CD4-positive, alpha-beta T cell treated with Interleukin-6 at 100 ng/mL for 8 hours (primary cell): ENCODE measurements around the gene TNFSF15.

ENCODE experiments used
- DNase-seq: peaks from one replicate; pipeline ENCODE4 v3.0.0-alpha.2; 2020; ENCODE audit warnings: mixed read lengths, low spot score

Gene TNFSF15

DNA sequence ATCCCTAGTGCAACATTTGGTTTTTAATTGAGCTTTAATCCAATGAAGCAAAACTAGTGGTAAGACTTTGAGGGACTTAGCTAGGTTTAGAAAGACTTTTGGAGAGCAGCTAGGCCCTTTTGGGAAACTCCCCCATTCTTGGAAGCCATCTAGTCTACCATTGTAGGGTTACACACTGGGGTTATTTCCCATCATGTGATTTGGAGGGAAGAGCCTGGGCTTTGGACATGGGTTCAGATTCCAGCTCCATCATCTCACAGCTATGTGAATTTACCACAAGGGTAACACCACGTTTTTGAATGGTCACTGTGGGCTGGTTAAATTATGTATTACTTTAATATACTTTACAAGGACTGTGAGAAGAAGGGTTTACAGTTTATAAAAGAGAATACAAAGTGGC is 18.3 kb upstream of the TNFSF15 start:
- DNase-seq = no peak

DNA sequence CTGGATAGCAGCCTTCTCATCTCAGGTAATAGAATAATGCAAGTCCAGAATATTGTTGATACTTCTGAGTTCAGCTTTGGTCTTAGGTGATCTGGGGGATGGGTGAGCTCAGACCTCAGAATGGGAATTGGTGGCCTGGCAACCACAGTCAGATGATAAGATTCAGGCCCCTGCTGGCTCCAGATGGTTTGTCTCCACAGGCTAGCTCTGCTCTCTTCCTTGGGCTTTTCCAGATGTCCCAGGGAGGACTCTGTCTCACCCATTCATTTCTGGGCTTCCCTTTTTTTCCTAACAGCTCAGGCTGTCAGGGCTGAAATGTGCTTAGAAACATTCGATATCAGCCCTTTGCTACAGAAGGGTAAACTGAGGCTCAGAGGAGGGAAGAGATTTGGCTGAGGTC is 17.6 kb upstream of the TNFSF15 start:
- DNase-seq = no peak

- DNase-seq = no peak
Observed at GRCh38 chr9:114822708-114823107, 16.9 kb upstream of the TNFSF15 start.

GRCh38 chr9:114820776-114821501 is 15.1 kb upstream of the TNFSF15 start:
- no peak for DNase-seq

GRCh38 chr9:114818178-114818577 is 12.3 kb upstream of the TNFSF15 start:
- no peak for DNase-seq

GRCh38 chr9:114813717-114814418 is 8.0 kb upstream of the TNFSF15 start:
- no peak for DNase-seq

- DNase-seq = no peak
Observed at GRCh38 chr9:114811966-114812636, 6.3 kb upstream of the TNFSF15 start.

GRCh38 chr9:114811301-114811700 is 5.5 kb upstream of the TNFSF15 start:
- DNase-seq = no peak

- DNase-seq = no peak
Observed at GRCh38 chr9:114810614-114811013, 4.8 kb upstream of the TNFSF15 start.

GRCh38 chr9:114806526-114806900 is 674 bp upstream of the TNFSF15 start:
- DNase-seq = no peak

- DNase-seq = no peak
Observed at GRCh38 chr9:114804505-114804904, 1.3 kb downstream of the TNFSF15 start.

GRCh38 chr9:114803479-114804265 is 2.2 kb downstream of the TNFSF15 start:
- DNase-seq = no peak

GRCh38 chr9:114799925-114800324 is 5.9 kb downstream of the TNFSF15 start:
- DNase-seq = no peak

- no peak for DNase-seq
Observed at GRCh38 chr9:114799441-114799840, 6.4 kb downstream of the TNFSF15 start.

DNA sequence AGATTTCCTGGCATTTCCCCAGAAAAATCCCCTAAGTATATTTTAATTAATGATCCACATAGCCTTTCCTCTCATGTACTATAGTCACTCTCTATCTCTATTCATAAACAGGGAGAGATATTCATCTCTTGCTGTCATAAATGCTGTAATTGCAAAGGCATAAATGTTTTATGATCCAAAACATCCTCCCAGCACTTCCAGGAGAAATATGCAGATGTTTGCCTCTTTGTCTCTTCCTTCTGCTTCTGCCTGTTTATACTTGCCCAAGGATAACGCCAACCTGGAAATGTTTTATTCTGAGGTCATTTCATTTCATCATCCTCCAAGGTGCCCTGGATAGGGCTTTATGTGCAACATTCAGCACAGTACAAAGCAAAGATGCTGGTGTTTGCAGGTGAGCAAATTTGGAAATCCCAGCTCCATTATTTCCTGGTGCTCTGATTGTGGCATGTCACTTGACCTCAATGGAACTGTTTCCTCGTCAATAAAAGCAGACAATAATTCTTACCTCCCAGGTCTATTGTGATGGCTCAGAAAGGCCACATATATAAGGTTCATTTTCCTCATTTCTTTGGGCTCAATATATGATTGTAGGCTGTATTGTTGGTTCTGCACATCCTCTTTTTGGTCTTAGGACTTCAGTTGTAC is 6.9 kb downstream of the TNFSF15 start:
- no peak for DNase-seq

- no peak for DNase-seq
Observed at GRCh38 chr9:114798101-114798500, 7.7 kb downstream of the TNFSF15 start.

- DNase-seq = no peak
Observed at GRCh38 chr9:114792396-114792795, 13.4 kb downstream of the TNFSF15 start.

- no peak for DNase-seq
Observed at GRCh38 chr9:114791736-114792135, 14.1 kb downstream of the TNFSF15 start.

DNA sequence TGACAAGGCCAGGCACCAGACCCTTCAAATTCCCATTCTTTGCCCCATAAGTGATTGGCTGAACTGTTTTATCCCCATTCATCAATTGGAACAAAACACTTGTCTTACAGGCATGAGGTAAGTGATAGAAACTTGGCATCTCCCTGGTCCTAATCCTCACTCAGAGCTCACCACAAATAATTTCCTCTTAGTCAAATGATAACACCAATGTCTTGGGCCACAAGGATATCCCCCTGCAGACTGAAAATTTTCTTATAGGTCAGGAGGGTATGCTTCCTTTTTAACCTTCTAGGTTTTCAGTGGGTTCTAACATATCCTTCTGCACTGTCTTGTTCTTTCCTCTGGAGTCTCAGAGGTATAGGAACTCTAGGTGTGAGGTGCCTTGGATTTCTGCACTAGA is 14.5 kb downstream of the TNFSF15 start:
- no peak for DNase-seq

GRCh38 chr9:114790521-114790920 is 15.3 kb downstream of the TNFSF15 start:
- DNase-seq = no peak

DNA sequence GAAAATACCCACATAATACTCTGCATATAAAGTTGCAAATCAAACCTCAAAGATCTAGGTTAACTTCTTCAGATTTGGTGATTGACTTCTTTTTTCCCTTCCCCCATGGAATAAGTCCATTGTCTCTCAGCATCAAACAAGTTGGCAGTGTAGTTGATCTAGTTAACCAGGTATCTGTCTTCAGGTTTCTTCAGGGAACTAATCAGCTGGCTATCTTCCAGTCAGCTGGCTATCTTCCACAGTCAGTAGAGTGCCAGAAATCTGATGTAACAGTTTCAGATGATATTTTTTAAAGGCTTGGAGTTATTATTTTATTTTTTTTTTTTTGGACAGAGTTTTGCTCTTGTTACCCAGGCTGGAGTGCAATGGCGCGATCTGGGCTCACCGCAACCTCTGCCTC is 16.8 kb downstream of the TNFSF15 start:
- no peak for DNase-seq
